ENCODE data around the gene SHB.

Gene SHB

GRCh38 chr9:37876376-37876775 is 192.7 kb downstream of the SHB start:
- no peak for DNase-seq

GRCh38 chr9:37873955-37874354 is 195.1 kb downstream of the SHB start:
- no peak for DNase-seq

GRCh38 chr9:37870799-37871176 is 198.2 kb downstream of the SHB start:
- DNase-seq, result no peak

- DNase-seq, result no peak
These were observed 198.8 kb downstream of the SHB start for GRCh38 chr9:37870081-37870798.

Measured in stimulated activated CD4-positive, alpha-beta T cell treated with anti-CD3 and anti-CD28 coated beads, Interleukin-15, amount 100 ng/mL, for 24 hours (primary cell).